ENCODE measurements around the gene FBXO15.

Gene FBXO15

DNA sequence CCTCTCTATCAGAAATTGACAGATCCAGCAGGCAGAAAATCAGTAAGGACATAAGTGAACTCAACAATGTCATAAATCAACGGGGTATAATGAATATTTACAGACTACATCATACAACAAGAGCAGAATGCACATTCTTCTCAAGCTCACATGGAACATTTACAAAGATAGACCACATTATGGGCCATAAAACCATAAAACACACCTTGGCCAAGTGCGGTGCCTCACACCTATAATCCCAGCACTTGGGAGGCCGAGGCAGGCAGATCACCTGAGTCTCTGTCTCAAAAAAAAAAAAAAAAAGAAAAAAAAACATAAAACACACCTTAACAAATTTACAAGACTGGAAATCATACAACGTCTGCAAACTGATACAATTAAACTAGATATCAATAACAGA, 36.7 kb downstream of the FBXO15 start:
- no peak for DNase-seq

DNA sequence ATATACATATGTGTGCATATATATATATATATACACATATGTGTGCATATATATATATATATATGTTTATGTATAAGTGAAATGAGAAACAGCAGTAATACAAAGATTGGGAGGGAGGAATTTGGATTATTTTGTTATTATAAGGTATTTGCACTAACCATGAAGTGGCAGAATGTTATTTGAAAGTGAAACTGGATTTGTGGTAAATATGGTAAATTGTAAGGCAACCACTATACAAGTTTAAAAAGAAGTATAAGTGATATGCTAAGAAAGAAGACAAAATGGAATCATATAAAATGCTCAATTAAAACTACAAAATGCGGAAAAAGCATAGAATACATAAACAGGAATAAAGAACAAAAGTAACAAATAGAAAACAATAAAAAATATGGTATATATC, 37.5 kb downstream of the FBXO15 start:
- no peak for DNase-seq

DNA sequence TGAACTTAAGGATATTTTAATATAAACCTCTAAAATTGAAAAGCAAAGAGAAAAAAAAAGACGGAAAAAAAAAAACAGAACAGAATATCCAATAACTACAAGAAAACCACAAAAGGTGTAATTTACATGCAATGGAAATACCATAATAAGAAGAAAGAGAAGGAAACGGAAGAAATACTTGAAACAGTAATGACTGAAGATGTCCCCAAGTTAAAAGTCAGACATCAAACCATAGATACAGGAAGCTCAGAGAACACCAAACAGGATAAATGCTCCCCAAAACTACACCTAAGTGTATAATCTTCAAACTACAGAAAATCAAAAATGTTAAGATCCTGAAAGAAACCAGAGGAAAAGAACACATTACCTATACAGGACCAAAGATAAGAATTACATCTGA, 39.2 kb downstream of the FBXO15 start:
- no peak for DNase-seq

DNA sequence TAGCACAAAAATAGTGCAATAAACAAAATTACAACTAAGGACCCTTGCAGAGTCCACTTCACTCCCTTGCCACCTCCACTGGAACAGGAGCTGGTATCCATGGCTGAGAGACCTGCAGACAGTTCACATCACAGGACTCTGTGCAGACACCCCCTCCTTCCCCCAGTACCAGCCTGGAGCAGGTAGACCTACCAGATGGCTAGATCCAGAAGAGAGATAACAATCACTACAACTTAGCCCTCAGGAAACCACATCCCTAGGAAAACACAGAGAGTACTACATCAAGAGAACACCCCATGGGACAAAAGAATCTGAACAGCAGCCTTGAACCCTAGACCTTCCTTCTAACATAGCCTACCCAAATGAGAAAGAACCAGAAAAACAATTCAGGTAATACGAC, 49.8 kb downstream of the FBXO15 start:
- no peak for DNase-seq

DNA sequence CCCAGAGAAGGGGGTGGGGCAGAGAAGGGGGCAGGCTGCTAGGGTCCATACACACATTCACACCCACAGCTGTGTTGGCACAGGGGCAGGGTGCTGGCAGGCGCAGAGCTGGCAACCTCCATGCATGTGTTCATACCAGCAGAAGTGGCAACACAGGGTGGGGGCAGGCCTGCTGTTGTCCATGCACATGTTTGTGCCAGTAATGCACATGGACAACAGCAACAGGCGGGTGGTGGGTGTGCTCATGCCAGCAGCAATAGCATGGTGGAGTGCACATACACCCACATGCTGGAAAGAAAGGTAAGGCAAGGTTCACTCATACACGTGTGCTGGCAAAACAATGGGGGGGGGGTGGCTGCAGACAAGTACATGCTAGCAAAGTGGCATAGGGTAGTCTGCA, 54.7 kb downstream of the FBXO15 start:
- no peak for DNase-seq

DNA sequence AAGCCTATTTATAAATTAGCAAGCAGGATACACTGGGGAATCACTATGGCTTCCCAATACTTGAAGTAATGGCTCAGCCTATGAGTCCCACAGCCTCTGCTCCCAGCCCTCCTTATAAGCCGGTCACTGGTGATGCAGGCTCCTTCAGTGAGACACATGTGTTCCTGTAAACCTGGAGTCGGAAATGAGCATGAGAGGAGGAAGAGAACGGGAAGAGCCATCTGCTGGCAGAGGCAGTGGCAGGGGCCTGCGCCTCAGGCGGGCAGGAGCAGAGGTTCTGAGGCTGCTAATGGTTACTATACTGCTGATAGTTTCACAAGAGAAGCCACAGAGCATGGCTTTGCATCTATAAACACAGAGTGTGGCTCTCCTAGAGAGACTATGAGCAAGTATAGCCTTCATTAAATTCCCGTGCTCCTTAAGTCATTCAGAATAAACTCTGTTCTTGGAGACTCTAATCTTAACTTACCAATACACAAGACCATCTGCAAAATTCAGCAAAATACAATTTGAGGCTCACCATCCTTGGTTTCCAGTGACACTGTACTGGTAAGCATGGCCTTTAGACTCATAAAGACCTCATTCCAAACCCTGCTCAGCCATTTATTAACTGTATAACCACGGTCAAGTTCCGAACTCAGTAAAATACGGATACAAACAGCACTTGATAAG, 63.3 kb downstream of the FBXO15 start:
- DNase-seq = no peak

DNA sequence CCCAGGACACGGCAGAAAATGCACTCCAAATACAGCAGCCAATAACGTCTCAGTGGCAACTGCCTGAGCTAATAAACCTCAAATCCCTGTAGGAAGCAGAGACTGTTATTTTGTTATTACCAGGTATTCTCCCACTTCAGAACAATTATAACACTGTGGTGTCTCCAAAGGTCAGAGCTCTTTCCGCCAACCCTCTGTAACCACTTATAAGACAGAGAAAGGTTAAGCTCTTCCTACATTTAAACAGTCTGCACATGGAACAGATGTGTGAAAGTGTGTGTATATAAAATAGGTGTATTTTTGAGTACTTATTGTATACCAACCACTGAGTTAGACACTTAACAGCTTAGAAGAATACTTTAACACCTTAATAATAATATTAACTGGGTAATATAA, 64.1 kb downstream of the FBXO15 start:
- no peak for DNase-seq

DNA sequence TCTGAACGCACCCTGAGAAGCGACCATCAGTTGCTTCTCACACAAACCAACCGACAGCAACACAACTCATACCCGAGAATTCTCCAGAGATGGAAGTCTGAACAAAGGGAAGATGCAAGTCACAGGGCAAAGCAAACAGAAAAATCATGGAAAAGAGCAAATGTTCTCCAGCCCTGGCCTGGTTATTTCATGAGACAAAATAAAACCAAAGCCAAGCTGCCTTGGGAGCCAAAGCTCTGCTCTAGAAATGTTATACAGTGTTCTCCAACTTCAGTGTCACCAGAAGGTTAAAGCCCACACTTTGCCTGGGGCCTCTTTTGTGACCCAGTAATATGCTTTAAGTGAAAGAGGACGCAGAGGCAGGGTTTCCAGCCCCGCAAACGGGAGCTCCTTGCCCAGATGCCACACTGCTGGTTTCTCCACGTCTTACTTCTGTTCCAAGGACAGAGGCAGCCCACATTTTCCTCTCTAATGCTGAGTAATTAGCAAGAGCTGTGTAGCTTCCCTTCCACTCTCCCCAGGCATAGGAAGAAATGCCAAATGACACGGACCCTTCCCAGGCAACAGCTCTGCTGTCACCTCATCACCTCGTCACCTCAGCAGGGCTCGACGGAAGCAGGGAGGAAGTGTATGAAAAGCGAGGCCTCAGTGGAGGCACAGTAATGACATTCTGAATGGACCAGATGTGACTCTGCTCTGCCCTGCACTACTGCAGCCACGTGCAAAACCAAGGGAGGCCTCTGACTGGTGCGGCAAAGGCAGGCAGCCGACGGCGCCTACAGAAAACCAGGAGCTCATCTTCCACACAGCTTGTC, 64.7 kb downstream of the FBXO15 start:
- DNase-seq = no peak

DNA sequence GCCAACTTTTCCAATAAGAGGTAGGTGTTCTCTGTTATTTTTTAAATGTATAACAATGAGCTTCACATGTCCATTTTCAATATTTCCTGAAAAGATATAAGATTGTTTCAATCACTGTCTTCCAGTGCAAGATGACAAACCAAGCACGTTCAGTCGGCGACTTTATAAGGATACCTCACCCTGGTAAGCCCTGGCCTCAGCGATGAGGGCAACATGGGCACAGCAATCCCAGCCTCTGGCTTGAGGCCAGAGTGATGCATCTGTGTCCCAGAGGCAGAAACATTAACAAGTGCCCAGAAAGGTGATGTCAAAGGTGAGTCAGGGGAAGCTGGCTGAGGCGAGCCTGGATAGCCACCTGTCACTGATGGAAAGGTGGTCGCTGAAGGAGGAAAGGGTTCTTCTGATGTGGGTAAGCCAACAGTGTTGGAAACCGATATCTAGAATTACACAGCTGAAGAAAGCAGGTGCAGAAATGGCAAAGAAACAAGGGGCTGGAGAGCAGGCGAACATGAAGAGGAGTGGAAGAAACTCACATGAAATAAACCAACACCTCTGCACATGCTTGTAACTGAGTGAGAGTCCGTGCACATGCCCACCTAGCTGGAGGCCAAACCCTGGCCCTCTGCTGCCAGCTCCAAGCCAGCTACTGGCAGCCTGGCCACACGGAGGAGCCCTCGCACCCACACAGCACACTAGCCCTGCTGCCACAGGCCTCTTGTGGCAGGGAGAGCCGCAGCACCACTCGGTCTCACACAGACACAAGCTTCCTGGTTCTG, 65.5 kb downstream of the FBXO15 start:
- DNase-seq = peak; percentile 84

DNA sequence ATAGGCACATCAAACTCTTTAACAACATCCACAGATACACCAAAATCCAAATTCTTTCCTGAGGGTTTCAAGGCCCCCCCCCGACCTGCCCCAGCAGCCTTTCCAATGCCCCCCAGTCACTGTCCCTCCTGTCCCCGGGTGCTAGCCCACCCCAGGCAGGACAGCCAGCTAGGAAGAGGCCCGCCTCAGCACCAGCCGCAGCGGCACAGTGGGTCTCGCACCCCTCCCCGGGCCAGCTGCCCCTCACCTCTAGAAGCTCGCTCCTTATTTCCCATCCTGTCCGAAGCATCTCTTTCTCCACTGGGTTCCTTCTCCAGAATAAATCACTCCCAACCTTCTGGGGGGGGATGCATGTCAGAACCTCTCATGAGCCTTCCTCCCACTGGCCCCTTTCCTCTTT, 69.4 kb downstream of the FBXO15 start:
- DNase-seq = no peak

DNA sequence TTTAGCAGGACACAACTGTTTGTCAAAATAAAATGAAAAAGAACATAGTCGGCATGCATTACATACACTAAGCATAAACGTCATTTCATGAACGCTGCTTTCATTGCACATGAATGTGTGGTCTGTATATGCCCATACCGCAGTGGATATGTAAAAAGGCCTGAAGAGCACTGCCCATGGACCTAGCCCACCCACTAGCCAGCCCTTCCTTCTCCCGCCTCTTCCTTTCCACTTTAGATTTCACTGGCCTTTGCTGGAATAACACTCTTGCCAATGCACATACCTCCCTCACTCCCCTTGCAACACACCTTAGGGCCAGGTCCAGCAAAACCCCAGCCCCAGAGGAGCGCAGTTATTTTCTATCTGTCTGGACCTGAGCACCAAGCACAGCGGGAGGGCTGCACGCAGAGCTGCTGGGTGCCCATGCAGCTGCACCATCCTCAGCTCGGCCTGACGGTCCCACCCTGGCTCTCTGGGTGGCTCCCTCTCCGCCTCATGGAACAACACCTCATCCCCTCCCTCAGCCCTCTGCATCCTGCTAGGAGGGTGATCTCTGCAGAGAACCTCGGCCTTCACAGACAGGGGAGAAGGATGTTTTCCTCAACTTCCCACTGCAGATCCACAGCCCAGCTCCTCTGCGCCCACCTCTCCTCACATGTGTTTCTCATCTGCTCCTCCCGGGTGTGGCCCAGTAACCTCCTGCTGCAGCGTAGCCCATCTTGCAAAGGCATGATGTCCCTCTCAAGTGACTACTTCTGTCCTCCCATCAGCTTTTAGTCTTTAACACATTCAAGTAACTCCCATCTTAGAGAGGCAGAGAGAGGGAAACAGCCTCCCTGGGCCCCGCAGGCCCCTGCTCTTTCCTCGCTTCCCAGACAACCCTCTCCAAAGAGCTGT, 72.7 kb downstream of the FBXO15 start:
- no peak for DNase-seq

DNA sequence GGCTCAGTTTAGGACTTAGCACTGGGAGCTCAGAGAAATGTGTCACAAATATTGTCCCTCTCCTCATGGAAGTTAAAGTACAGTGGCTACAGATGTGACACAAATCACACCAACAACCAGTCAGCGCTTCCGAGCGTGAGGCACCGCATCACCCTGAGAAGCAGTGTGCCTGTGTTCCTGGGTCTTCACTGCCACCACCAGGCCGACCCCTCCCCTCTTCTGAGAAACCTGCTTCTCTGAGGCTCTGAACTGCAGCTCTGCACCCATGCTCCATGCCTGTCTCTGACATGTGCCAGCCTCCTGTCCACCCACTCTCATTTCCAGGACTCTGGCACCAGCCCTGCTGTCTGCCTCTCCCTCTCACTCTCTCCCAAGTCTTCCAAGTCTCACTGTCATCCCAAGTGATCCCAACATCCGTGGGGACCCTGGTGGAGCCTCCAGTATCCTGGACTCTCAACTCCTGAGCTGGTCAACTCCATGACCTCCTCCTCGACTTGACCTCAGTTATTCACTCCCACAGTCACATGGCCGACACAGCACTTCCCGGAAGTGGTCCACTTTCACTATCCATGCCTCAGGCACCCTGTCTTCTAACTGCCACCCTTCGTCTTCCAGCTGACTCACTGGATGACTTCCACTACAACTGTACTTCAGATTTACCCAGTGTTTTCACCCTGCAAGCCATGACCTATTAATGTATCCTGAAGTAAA, 73.5 kb downstream of the FBXO15 start:
- no peak for DNase-seq

DNA sequence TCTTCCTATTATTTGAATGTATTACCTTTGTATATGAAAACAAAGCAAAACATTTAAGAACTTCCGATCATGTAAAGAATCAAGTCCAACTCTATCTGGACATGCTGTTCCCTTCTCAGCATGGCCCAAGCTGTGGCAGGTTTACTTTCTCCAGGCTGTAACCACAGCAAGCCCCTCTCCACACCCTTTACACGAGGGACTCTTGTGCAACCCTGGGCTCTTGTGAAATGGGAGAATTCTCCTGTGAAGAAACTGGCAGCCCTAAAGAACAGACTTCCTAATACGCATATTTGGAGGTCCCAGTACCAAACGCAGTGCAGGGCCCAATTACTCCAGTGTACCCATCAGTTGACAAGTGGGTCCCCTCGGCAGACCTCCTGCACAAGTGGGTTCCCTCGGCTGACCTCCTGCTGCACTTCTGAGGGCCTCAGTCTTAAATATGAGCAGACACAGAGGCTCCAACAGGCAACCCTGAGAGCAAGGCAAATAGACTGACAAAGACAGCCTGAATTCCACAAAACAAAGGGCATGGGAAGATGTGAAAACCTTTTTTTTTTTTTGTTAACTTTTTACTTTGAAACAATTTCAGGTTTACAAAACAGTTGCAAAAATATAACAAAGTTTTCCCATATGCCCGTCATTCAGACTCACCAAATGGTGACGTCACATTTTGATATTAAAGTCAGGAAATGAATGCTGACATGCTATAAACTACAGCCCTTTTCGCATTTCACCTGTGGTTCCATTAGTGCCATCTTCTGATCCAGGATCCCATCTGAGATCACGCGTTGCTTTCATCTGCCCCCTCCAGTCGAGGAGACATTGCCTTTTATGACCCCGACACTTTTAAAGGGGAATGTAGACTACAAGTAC, 78.2 kb downstream of the FBXO15 start:
- peak; percentile 37 for DNase-seq

DNA sequence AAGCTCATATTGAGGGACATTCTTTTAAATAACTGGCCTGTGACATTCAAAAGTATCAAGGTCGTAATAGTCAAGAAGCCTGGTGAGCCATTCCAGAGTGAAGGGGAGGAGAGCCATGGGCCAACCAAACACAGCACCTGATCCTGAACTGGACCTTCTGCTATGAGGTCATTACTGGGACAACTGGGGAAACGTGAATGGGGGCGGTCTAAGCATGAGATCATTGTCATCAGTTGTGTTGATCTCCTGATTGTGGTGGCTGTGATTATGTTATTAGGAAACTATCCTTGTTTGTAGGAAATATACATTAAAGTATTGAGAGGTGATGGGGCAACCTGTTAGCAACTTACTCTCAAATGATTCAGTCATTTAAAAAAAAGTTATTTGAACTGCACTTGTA, 79.3 kb downstream of the FBXO15 start:
- no peak for DNase-seq

DNA sequence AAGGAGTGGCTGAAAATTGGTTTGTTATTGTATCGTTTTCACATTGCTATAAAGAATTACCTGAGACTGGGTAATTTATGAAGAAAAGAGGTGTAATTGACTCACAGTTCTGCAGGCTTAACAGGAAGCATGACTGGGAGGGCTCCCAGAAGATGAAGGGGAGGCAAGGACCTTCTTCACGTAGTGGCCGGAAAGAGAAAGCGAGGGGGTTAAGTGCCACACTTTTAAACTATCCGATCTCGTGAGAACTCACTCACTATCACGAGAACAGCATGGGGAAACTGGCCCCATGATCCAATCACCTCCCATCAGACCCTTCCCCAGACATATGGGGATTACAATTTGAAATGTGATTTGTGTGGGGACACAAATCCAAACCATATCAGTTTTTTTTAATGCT, 81.6 kb downstream of the FBXO15 start:
- no peak for DNase-seq

DNA sequence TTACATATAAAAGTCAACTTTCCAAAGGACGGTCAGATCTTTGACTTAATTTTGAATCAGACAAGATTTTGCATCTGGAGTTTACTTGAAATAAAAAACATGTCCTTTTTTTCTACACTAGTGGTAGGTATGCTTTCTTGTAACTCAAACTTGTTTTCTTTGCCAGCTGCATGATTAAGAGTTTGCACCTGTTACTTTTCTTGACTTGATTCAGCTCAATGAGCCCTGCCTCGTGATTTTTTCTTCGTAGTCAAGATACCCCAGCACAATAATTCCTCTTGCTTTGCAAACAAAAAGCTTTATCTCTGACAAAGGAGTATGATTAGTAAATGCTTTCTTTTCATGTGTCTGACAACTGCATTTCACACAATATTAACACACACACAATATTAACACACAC, 82.3 kb downstream of the FBXO15 start:
- no peak for DNase-seq

DNA sequence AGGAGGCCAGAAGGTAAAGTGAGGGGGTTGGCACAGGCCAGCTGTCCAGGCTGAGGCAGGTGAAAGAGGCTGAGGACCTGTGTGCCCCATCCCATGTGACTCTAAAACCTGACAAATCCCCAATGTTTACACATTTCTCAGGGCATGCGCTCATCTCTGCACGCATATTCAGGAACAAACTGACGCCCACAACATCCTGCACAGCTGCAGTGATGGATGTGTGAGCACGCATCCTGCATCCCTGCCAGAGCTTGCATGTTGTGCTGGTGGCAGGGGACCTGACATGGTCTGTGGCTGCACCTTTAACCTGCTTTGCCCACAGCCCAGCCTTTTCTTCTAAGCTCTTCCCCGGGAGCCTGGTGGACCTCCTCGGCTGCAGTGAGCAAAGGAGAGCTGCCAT, 83.1 kb downstream of the FBXO15 start:
- DNase-seq = no peak

DNA sequence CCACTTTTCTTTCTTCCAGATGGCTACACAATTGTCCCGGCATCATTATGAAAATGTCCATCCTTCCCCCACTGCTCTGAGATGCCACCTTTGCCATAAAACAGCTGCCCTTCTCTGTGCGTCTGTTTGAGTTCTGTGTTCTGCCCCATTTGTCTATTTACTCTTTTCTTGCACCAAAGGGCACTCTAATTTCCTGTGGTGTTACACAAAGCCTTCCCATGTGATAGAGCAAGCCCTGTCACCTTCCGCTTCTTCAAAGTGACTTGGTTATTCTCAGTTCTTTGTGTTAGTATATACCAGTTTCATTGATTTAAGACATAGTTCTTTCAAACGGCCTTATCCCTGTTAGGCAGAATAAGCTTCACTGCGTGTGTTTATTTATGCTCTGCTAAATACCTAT, 84.1 kb downstream of the FBXO15 start:
- DNase-seq = no peak

DNA sequence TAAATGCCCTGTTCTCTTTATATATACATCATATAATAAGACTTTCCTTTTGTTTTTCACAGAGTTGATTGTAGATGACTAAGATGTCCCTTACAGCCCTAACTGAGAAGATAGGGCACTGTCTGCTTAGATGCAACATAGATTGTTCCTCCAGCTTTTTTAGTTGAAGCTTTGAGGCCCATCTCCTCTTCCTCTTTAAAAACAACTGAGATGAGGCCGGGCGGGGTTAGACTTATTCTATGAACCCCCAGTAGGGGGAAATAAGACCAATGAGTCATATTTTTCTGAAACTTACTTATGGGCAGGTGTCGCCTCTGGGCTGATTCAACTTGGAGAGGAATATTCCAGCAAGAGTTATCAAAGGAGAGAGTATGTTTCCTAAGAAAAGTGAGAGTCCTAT, 84.6 kb downstream of the FBXO15 start:
- peak; percentile 15 for DNase-seq

DNA sequence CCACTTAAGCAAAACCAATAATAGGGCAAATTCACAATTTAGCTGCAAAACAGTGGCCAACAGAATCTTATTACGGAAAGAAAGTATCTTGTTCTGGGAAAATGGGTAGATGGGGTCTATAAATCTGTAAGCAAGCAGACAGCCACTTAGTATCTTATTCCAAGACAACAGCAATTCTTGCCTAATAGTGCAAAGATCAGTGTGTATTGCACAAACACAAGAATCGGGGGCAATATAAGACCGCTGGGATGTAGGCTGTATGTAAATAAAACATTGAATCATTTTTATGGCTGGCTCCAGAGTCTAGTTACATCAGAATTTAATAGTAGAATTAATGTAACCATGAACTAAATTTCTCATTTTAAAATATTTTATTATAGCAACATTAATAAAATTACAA, 85.6 kb downstream of the FBXO15 start:
- DNase-seq = no peak

DNA sequence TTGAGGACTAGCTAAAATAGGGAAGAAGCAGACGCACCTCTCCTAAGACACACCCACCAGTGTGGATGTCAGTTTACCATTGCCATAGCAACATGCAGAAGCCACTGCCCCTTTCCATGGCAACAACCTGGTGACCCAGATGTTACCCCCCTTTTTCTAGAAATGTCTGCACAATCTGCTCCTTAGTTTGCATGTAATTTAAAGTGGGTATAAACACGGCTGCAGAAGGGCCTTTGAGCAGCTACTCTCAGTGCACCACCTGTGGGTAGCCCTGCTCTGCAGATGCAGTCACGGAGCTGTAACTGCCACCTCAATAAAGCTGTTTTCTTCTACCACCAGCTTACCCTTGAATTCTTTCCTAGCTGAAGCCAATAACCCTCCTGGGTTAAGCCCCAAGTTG, 87.1 kb downstream of the FBXO15 start:
- DNase-seq = no peak
